ENCODE measurements around the gene VIT. TPM values are rescaled to one million over a fixed set of nuclear protein-coding genes. Genes with fewer than 3 reads are reported as not detected.

The VIT gene
- total and polyA plus RNA-seq, 4 donors, result 0.07 to 0.17 (median 0.09) TPM; not detected in 1

DNA sequence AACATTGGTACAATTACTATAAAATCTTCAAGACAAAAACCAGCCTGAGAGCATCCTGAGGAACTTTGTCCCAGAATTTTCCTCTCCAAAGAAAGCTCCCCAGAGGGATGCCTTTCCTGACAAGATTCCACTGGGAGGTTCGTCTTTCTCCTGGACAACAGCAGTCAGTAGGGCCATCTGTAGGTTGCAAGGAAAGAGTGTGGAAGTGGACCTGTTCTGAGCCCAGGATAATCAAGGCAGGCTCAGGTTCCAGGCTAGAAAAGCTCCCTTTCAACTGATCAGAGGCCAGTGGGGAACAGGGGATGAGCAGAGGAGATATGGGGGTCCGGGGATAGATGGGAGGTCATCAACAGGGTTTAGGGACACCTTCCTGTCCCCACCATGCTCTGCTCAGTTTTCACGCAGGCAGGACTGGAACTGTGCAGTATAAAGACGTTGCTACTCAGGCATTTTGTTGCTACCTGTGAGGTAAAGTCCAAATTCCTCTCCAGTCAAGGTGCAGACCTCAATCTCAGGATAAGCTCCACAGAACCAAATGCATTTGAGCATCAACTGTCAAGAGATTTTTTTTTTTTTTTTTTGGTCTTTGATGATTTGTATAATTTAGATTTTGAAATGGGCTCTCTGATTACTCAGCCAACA, 143.6 kb downstream of the VIT start:
- DNase-seq (ENCODE audit: low spot score), result no peak
- WGBS, result 77% methylated on average over 4 of the region's 4 CpGs
- Histone ChIP-seq H3K36me3 (ENCODE audit: control insufficient read depth in 4 of 4, insufficient read depth in 3 of 4, low read depth in 1 of 4, low read length in 3 of 4) (no peaks in the 10 kb centered on the region), H3K9me3 (ENCODE audit: control insufficient read depth in 4 of 4, low read length in 3 of 4) (no peaks in the 10 kb centered on the region), H3K4me1 (ENCODE audit: control insufficient read depth in 4 of 4, insufficient read depth in 4 of 4, low read length in 3 of 4) (no peaks in the 10 kb centered on the region), H3K27ac (ENCODE audit: low read depth in 1 of 2, low read length in 2 of 2) (no peak overlapping the region), H3K9ac (ENCODE audit: low read depth in 1 of 2, low read length in 2 of 2) (no peak overlapping the region), H3K4me3 (ENCODE audit: low read depth in 1 of 3, low read length in 3 of 3) (no peak overlapping the region), H3K27me3 (ENCODE audit: control insufficient read depth in 4 of 4, insufficient read depth in 4 of 4, low read length in 3 of 4) (no peaks in the 10 kb centered on the region)
- no peak for TF ChIP-seq FOXA1 (IDR thresholded peaks at IDR 0.05)
- TF ChIP-seq FOXA2 (IDR thresholded peaks at IDR 0.05), result no peak
- TF ChIP-seq NR2F2 (IDR thresholded peaks at IDR 0.05), result no peak
- TF ChIP-seq RAD21 (IDR thresholded peaks at IDR 0.05), result no peak
- TF ChIP-seq EGR1 (IDR thresholded peaks at IDR 0.05; ENCODE audit: low read depth in 2 of 2), result no peak
- TF ChIP-seq, protein P1, sequence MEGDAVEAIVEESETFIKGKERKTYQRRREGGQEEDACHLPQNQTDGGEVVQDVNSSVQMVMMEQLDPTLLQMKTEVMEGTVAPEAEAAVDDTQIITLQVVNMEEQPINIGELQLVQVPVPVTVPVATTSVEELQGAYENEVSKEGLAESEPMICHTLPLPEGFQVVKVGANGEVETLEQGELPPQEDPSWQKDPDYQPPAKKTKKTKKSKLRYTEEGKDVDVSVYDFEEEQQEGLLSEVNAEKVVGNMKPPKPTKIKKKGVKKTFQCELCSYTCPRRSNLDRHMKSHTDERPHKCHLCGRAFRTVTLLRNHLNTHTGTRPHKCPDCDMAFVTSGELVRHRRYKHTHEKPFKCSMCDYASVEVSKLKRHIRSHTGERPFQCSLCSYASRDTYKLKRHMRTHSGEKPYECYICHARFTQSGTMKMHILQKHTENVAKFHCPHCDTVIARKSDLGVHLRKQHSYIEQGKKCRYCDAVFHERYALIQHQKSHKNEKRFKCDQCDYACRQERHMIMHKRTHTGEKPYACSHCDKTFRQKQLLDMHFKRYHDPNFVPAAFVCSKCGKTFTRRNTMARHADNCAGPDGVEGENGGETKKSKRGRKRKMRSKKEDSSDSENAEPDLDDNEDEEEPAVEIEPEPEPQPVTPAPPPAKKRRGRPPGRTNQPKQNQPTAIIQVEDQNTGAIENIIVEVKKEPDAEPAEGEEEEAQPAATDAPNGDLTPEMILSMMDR (IDR thresholded peaks at IDR 0.05; ENCODE audit: low read depth, low read length, missing input control), result no peak
- TF ChIP-seq ZBTB33 (IDR thresholded peaks at IDR 0.05), result no peak
- TF ChIP-seq, protein P2, sequence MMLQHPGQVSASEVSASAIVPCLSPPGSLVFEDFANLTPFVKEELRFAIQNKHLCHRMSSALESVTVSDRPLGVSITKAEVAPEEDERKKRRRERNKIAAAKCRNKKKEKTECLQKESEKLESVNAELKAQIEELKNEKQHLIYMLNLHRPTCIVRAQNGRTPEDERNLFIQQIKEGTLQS (IDR thresholded peaks at IDR 0.05), result no peak
- no peak for TF ChIP-seq YY1 (IDR thresholded peaks at IDR 0.05)
- no peak for TF ChIP-seq MAX (IDR thresholded peaks at IDR 0.05)
- no peak for TF ChIP-seq TAF1 (conservative IDR thresholded peaks at IDR 0.05)
- no peak for TF ChIP-seq RXRA (IDR thresholded peaks at IDR 0.05)
- TF ChIP-seq GABPA (IDR thresholded peaks at IDR 0.05 in 1 of 2, conservative IDR thresholded peaks at IDR 0.05 in 1 of 2), result no peak
- no peak for TF ChIP-seq HNF4G (IDR thresholded peaks at IDR 0.05)
- TF ChIP-seq, protein P3, sequence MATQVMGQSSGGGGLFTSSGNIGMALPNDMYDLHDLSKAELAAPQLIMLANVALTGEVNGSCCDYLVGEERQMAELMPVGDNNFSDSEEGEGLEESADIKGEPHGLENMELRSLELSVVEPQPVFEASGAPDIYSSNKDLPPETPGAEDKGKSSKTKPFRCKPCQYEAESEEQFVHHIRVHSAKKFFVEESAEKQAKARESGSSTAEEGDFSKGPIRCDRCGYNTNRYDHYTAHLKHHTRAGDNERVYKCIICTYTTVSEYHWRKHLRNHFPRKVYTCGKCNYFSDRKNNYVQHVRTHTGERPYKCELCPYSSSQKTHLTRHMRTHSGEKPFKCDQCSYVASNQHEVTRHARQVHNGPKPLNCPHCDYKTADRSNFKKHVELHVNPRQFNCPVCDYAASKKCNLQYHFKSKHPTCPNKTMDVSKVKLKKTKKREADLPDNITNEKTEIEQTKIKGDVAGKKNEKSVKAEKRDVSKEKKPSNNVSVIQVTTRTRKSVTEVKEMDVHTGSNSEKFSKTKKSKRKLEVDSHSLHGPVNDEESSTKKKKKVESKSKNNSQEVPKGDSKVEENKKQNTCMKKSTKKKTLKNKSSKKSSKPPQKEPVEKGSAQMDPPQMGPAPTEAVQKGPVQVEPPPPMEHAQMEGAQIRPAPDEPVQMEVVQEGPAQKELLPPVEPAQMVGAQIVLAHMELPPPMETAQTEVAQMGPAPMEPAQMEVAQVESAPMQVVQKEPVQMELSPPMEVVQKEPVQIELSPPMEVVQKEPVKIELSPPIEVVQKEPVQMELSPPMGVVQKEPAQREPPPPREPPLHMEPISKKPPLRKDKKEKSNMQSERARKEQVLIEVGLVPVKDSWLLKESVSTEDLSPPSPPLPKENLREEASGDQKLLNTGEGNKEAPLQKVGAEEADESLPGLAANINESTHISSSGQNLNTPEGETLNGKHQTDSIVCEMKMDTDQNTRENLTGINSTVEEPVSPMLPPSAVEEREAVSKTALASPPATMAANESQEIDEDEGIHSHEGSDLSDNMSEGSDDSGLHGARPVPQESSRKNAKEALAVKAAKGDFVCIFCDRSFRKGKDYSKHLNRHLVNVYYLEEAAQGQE (IDR thresholded peaks at IDR 0.05), result no peak

DNA sequence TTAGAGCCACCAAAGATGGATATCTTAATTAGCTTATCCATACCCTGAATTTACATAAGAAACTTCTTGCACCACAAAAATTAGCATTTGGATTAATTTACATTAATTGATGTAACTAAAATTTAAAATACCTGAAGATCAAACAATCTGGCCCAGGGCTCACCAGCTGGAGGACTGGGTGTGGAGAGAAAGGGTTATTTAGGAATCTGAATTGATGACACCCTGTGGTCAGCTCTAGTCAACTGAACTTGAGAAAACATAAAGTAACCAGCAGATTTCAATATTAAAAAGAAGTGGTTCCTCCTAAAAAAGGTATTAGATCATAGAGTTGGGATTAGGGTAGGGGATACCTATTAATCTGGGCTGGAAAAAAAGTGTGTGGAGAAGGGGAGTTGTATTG, 147.3 kb downstream of the VIT start:
- no peaks in the 10 kb centered on the region for H3K27me3 ChIP-seq (ENCODE audit: control insufficient read depth in 4 of 4, insufficient read depth in 4 of 4, low read length in 3 of 4)
- DNase-seq (ENCODE audit: low spot score), result no peak
- peaks cover 0 to 6% (median 4%) of the 10 kb centered on the region in 4 donors for H3K36me3 ChIP-seq (ENCODE audit: control insufficient read depth in 4 of 4, insufficient read depth in 3 of 4, low read depth in 1 of 4, low read length in 3 of 4)
- H3K27ac ChIP-seq (ENCODE audit: low read depth in 1 of 2, low read length in 2 of 2), result no peak overlapping the region
- no peaks in the 10 kb centered on the region for H3K4me1 ChIP-seq (ENCODE audit: control insufficient read depth in 4 of 4, insufficient read depth in 4 of 4, low read length in 3 of 4)
- no peak overlapping the region for H3K9ac ChIP-seq (ENCODE audit: low read depth in 1 of 2, low read length in 2 of 2)
- no peaks in the 10 kb centered on the region for H3K9me3 ChIP-seq (ENCODE audit: control insufficient read depth in 4 of 4, low read length in 3 of 4)
- TF ChIP-seq FOXA1 (IDR thresholded peaks at IDR 0.05) (no peak), GABPA (IDR thresholded peaks at IDR 0.05 in 1 of 2, conservative IDR thresholded peaks at IDR 0.05 in 1 of 2) (no peak)
- TF ChIP-seq, protein P3 (IDR thresholded peaks at IDR 0.05), result no peak
- no peak overlapping the region for H3K4me3 ChIP-seq (ENCODE audit: low read depth in 1 of 3, low read length in 3 of 3)

All from liver (tissue), 9 donors.